IPS-20b (cell line): ENCODE measurements around the gene KIF12.

Experiments
- H3K27ac ChIP-seq: one replicate; pipeline ENCODE4 v1.5.1; 2013; ENCODE audit warnings: low read length
- H3K27me3 ChIP-seq: 2 replicates; pipeline ENCODE4 v1.6.1; 2013; ENCODE audit warnings: mild to moderate bottlenecking, low read length, inconsistent platforms; ENCODE audit not compliant: insufficient read depth
- H3K36me3 ChIP-seq: 2 replicates; pipeline ENCODE4 v1.6.1; 2013; ENCODE audit warnings: low read depth, mild to moderate bottlenecking, inconsistent platforms, low read length, moderate library complexity; ENCODE audit not compliant: insufficient read depth
- H3K4me1 ChIP-seq: 2 replicates; pipeline ENCODE4 v1.6.1; 2013; ENCODE audit warnings: mild to moderate bottlenecking, control low read depth, inconsistent platforms, low read length, moderate library complexity; ENCODE audit not compliant: insufficient read depth
- H3K4me3 ChIP-seq: 2 replicates; pipeline ENCODE4 v1.5.1; 2013; ENCODE audit warnings: mild to moderate bottlenecking, low read length, inconsistent platforms
- H3K9ac ChIP-seq: 2 replicates; pipeline ENCODE4 v1.6.1; 2013; ENCODE audit warnings: low read depth, mild to moderate bottlenecking, inconsistent platforms, low read length, moderate library complexity
- H3K9me3 ChIP-seq: 2 replicates; pipeline ENCODE4 v1.6.1; 2013; ENCODE audit warnings: mild to moderate bottlenecking, low read depth, low read length, inconsistent platforms; ENCODE audit not compliant: insufficient read depth

The KIF12 gene

DNA sequence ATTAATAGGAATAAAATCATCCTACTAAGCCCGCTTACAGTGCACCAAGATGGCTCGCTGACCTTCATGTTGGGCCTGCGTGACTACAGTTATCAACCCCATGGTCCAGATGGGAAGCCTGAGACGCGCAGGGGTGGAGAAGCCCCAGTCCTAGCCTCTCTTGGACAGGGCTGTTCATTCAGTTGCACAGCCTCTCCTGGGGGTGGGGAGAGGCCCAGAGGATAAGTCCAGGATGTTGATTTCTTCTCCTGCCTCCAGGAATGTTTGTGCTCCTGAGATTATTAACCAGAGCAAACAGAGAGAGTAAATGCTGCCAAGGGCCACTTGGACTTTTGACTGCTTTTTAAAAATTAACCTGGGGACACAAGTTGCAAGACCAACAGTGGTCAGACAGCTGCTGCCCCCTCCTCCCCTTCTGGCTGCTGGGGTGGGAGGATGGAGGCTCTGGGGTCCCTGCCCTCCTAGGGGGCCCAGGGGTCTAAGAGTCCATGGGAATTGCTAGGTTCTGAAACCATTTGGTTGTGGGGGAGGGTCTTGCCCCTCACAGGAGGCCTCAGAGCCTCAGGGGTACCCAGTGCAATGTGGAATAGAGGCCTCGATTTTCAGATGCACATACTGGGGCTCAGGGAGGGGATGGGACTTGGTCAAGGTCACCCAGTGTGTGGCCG lies 18.2 kb downstream of the KIF12 start:
- no peak overlapping the region for H3K9ac ChIP-seq
- no peaks in the 10 kb centered on the region for H3K36me3 ChIP-seq
- H3K27ac ChIP-seq, result no peak overlapping the region
- no peaks in the 10 kb centered on the region for H3K9me3 ChIP-seq
- H3K27me3 ChIP-seq, result peaks cover 11% of the 10 kb centered on the region
- H3K4me3 ChIP-seq, result no peak overlapping the region
- no peaks in the 10 kb centered on the region for H3K4me1 ChIP-seq

DNA sequence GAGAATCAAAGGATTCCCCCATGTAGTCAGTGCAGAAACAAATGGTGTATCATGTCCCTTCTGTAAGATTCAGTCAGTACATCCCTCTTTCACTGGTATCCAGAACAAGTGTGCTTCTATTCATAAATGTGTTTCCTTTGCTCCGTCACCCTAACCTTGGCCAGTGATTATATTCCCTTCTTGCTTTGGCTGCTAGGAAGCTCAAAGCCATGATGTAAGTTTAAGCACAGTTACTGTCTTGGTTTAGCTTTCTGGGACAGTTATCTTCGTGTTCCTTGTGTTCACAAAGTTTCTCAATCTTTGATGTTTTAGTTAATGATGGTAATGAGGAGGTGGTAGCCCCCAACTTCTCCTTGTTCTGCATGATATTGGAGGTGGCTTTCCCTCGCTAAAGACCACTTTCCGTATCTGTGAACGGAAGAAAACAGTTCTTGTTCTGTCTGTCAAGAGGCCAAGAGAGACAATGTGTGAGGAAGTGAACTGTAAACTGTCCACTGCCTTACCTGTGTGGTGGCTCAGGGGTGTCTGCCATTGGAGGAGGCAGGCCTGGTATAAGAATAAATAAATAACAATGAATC lies 18.8 kb downstream of the KIF12 start:
- H3K9ac ChIP-seq, result no peak overlapping the region
- H3K27ac ChIP-seq, result no peak overlapping the region
- H3K4me3 ChIP-seq, result no peak overlapping the region
- H3K27me3 ChIP-seq, result peaks cover 16% of the 10 kb centered on the region
- H3K36me3 ChIP-seq, result no peaks in the 10 kb centered on the region
- no peaks in the 10 kb centered on the region for H3K9me3 ChIP-seq
- H3K4me1 ChIP-seq, result no peaks in the 10 kb centered on the region

DNA sequence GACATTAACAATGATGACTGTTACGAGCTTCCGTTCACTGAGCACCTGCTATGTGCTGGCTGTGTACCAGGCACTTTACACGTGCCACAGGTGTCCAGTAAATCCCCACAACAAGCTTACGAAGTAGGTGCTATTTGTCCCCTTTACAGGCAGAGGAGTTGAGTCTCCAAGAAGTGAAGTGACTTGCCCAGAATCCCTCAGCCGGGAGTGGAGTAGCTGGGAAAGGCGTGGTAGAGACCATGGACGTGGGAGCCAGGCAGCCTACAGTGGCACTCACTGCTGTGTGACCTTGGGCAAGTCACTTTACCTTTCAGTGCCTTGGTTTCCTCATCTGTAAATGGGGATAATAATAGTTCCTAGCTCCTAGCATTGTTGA lies 20.3 kb downstream of the KIF12 start:
- Histone ChIP-seq H3K27me3 (peaks cover 16% of the 10 kb centered on the region), H3K4me1 (no peaks in the 10 kb centered on the region), H3K4me3 (no peak overlapping the region), H3K9me3 (no peaks in the 10 kb centered on the region), H3K36me3 (no peaks in the 10 kb centered on the region), H3K27ac (no peak overlapping the region), H3K9ac (no peak overlapping the region)

DNA sequence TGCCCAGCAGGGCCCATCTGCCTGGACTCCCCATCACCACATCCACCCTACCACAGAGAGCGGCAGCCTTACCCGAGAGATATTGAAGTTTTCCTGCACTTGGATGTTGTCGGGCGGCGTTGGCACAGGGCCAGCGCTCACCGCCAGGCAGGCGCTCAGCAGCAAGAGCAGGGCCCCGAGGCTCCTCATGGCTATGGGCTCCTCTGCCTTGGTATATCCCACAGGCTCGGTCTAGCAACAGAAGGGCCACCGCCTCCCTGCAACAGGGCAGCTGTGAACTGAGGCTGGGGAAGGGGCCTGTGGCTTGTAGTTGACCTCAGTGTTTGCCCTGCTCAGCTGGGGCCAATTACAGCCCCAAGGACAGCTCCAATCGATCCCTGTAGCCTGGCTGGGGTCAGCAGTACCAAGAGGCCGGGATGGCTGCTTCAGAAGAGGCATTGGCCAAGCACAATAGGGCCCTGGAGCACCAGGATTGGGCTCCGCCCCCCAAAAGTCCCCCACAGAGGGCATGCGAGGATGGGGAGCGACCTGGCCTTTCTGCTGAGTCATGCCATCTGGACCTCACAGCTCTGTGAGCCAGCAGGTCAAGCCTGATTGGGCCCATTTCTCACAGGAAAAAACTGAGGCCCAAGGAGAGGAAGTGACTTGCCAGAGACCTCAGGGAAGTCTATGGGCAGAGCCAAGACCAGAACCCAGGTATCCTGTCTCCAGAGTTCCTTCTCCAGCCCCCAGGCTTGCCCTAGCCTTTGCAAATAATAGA lies 20.9 kb downstream of the KIF12 start, which contains the start of gene AMBP:
AMBP (minus strand) TSS at position 280 of the 760 bp plus-strand sequence; CDS start at position 189, 91 bp downstream.
- no peak within 1 kb of the TSS for H3K9ac ChIP-seq
- H3K9me3 ChIP-seq, result no peaks in the 10 kb centered on the region
- peaks cover 16% of the 10 kb centered on the region for H3K27me3 ChIP-seq
- H3K27ac ChIP-seq, result no peak within 1 kb of the TSS
- no peaks in the 10 kb centered on the region for H3K4me1 ChIP-seq
- no peaks in the 10 kb centered on the region for H3K36me3 ChIP-seq
- no peak within 1 kb of the TSS for H3K4me3 ChIP-seq

GRCh38 chr9:114077162-114077837 lies 21.8 kb downstream of the KIF12 start:
- Histone ChIP-seq H3K9ac (no peak overlapping the region), H3K27ac (no peak overlapping the region), H3K4me1 (no peaks in the 10 kb centered on the region), H3K9me3 (no peaks in the 10 kb centered on the region), H3K36me3 (no peaks in the 10 kb centered on the region), H3K27me3 (peaks cover 15% of the 10 kb centered on the region), H3K4me3 (no peak overlapping the region)

- Histone ChIP-seq H3K9ac (no peak overlapping the region), H3K4me3 (no peak overlapping the region), H3K27me3 (peaks cover 11% of the 10 kb centered on the region), H3K9me3 (no peaks in the 10 kb centered on the region), H3K4me1 (no peaks in the 10 kb centered on the region), H3K36me3 (no peaks in the 10 kb centered on the region), H3K27ac (no peak overlapping the region)
Measured at GRCh38 chr9:114076237-114077161, 22.6 kb downstream of the KIF12 start.

DNA sequence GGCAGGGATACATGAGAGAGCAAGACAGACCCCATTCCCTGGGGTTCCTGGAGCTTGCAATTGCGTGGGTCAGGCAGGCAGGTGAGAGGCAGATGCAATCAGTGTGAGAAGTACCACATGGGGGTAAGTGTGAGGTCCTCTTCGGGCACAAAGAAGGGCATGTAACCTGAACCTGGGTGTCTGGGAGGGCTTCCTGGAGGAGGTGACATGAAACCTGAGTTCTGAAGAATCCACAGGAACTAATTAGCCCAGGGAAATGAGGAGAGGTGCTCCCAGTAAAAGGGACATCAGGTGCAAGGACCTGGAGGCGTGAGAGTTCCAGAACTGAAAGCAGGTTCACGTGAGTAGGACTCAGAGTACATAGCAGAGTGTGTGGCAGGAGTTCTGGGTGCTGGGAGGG lies 23.5 kb downstream of the KIF12 start:
- Histone ChIP-seq H3K27me3 (peaks cover 11% of the 10 kb centered on the region), H3K4me1 (no peaks in the 10 kb centered on the region), H3K9me3 (no peaks in the 10 kb centered on the region), H3K9ac (no peak overlapping the region), H3K27ac (no peak overlapping the region), H3K4me3 (no peak overlapping the region), H3K36me3 (no peaks in the 10 kb centered on the region)

- H3K27me3 ChIP-seq, result peaks cover 11% of the 10 kb centered on the region
- H3K36me3 ChIP-seq, result no peaks in the 10 kb centered on the region
- no peaks in the 10 kb centered on the region for H3K9me3 ChIP-seq
- H3K4me3 ChIP-seq, result no peak overlapping the region
- no peak overlapping the region for H3K9ac ChIP-seq
- no peak overlapping the region for H3K27ac ChIP-seq
- H3K4me1 ChIP-seq, result no peaks in the 10 kb centered on the region
Measured at GRCh38 chr9:114072184-114073140, 26.6 kb downstream of the KIF12 start.

DNA sequence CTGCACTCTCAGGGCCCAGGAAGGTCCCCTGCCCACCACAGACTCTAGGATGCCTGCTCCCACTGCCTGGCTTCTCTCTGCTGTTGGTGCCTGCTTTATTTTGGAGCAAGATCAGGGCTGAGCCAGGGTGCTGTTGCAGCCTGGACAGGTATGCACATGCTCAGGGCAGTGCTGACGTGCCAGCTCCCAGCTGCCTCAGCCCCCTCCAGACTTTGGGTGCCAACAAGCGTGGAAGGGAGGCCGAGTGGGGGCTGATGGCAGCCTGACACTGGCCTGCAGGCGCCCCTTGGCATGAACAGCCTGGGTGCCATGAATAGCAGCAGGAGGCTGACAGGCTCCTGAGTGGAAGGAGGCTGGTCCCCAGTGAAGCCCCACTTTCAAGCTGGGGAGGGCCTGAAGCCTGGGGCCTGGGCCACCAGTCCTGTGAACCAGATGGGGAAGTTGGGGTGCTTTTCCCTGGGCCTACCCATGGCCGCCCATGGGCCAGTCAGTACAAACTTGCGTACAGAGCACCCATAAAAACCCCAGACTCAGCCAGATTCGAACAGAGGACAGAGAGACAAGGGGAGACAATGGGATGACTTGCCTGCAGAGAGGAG lies 27.8 kb downstream of the KIF12 start:
- no peaks in the 10 kb centered on the region for H3K9me3 ChIP-seq
- peaks cover 9% of the 10 kb centered on the region for H3K27me3 ChIP-seq
- no peak overlapping the region for H3K9ac ChIP-seq
- H3K36me3 ChIP-seq, result no peaks in the 10 kb centered on the region
- no peaks in the 10 kb centered on the region for H3K4me1 ChIP-seq
- H3K4me3 ChIP-seq, result no peak overlapping the region
- no peak overlapping the region for H3K27ac ChIP-seq
